SK-N-SH treated with all-trans-retinoic acid at 6 μM for 48 hours (cell line): ENCODE measurements around the gene REEP1.

ENCODE experiments used
- ARNTL ChIP-seq: fragments of 450-650 bp; formaldehyde crosslinking; IDR thresholded peaks from 2 replicates; pipeline ENCODE4 v1.5.0; 2020; ENCODE audit warnings: low read depth, mild to moderate bottlenecking, moderate library complexity, borderline replicate concordance
- OSR1 ChIP-seq: fragments of 250-450 bp; sonication (Bioruptor Pico); IDR thresholded peaks from 2 replicates; pipeline ENCODE4 v1.8.0; 2022; ENCODE audit warnings: moderate library complexity, mild to moderate bottlenecking, inconsistent platforms
- ZNF70 ChIP-seq: fragments of 450-650 bp; formaldehyde crosslinking; IDR thresholded peaks from 2 replicates; pipeline ENCODE4 v1.5.0; 2020; ENCODE audit warnings: mild to moderate bottlenecking, moderate library complexity
- TF ChIP-seq, protein P1 (sequence below): fragments of 250-450 bp; sonication (Bioruptor Pico); IDR thresholded peaks from 2 replicates; pipeline ENCODE4 v1.5.1; 2020; ENCODE audit warnings: low read depth, mild to moderate bottlenecking, moderate library complexity

DNA sequence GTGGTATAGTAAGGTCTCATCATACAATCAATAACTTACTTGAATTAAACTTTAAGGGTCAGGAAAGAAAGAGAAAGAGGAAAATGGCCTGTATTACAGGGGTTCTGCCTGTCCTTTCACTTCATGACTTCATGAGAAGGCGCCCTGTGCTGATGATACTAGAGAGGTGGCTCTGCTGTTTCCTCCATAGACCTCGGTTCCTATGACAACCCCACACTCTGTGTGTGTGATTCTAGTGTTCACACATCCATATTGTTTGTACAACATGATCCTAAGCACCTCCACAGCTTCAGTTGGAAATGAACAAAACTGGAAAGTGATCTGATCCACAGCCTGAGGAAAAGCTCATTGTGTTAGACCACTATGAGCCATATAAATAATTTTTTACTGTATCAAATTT is 7.0 kb upstream of the REEP1 start:
- TF ChIP-seq ZNF70 (CRISPR knock-in tag) (no peak), OSR1 (CRISPR knock-in tag) (no peak), ARNTL (CRISPR knock-in tag) (no peak)
- TF ChIP-seq, protein P1, sequence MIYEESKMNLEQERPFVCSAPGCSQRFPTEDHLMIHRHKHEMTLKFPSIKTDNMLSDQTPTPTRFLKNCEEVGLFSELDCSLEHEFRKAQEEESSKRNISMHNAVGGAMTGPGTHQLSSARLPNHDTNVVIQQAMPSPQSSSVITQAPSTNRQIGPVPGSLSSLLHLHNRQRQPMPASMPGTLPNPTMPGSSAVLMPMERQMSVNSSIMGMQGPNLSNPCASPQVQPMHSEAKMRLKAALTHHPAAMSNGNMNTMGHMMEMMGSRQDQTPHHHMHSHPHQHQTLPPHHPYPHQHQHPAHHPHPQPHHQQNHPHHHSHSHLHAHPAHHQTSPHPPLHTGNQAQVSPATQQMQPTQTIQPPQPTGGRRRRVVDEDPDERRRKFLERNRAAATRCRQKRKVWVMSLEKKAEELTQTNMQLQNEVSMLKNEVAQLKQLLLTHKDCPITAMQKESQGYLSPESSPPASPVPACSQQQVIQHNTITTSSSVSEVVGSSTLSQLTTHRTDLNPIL (CRISPR knock-in tag), result no peak
